GM23338 (cell line): ENCODE results near the gene TAGLN. TPM values are rescaled to one million over a fixed set of nuclear protein-coding genes. Genes with fewer than 3 reads are reported as not detected.

Source experiments
- ATAC-seq: fragments of 200-7000 bp; cut with Tn5 transposase; 3 replicates; pipeline ENCODE4 v1.9.1; 2020
- DNase-seq: peaks from one replicate; pipeline ENCODE4 v3.0.0-alpha.2; 2015; ENCODE audit warnings: low spot score
- H2AFZ ChIP-seq: fragments of 200-600 bp; sonication (generic); 2 replicates; pipeline ENCODE4 v1.8.0; 2016; ENCODE audit warnings: antibody characterized with exemption, mild to moderate bottlenecking, moderate library complexity
- H3F3A ChIP-seq: fragments of 200-600 bp; sonication (generic); replicated peaks from 2 replicates; pipeline ENCODE4 v1.8.0; 2017; ENCODE audit warnings: antibody characterized with exemption, mixed run types, low read depth
- H3K27ac ChIP-seq: fragments of 200-600 bp; sonication (generic); 2 replicates; pipeline ENCODE4 v1.6.1; 2016; ENCODE audit warnings: low read depth
- H3K27me3 ChIP-seq: fragments of 200-600 bp; sonication (generic); 2 replicates; pipeline ENCODE4 v1.8.0; 2016; ENCODE audit warnings: mild to moderate bottlenecking, mixed run types, moderate library complexity; ENCODE audit not compliant: insufficient read depth
- H3K36me3 ChIP-seq: fragments of 200-600 bp; sonication (generic); 2 replicates; pipeline ENCODE4 v1.8.0; 2016; ENCODE audit warnings: mild to moderate bottlenecking; ENCODE audit not compliant: insufficient read depth
- H3K4me1 ChIP-seq: fragments of 200-600 bp; sonication (generic); 2 replicates; pipeline ENCODE4 v1.8.0; 2016; ENCODE audit warnings: mild to moderate bottlenecking, moderate library complexity; ENCODE audit not compliant: insufficient read depth
- H3K4me2 ChIP-seq: fragments of 200-600 bp; sonication (generic); 2 replicates; pipeline ENCODE4 v1.7.1; 2017; ENCODE audit warnings: mixed run types
- H3K4me3 ChIP-seq: fragments of 200-600 bp; sonication (generic); 2 replicates; pipeline ENCODE4 v1.6.1; 2016; ENCODE audit warnings: mixed run types
- H3K79me2 ChIP-seq: fragments of 200-600 bp; sonication (generic); replicated peaks from 2 replicates; pipeline ENCODE4 v1.8.0; 2017; ENCODE audit warnings: mild to moderate bottlenecking; ENCODE audit not compliant: insufficient read depth
- H3K9me2 ChIP-seq: fragments of 200-600 bp; sonication (generic); 2 replicates; pipeline ENCODE4 v1.8.0; 2017; ENCODE audit not compliant: insufficient read depth
- H4K20me1 ChIP-seq: fragments of 200-600 bp; sonication (generic); replicated peaks from 2 replicates; pipeline ENCODE4 v1.8.0; 2017; ENCODE audit warnings: mild to moderate bottlenecking; ENCODE audit not compliant: insufficient read depth
- H3K27ac Mint-ChIP-seq: 2 replicates; pipeline ENCODE4 v1.8.0; 2020; ENCODE audit warnings: inconsistent platforms, mild to moderate bottlenecking, moderate library complexity, mixed read lengths
- H3K27me3 Mint-ChIP-seq: 3 replicates; pipeline ENCODE4 v1.8.0; 2022; ENCODE audit warnings: low read depth, mild to moderate bottlenecking, moderate library complexity, mixed read lengths, inconsistent platforms; ENCODE audit not compliant: insufficient read depth, poor library complexity
- H3K36me3 Mint-ChIP-seq: 3 replicates; pipeline ENCODE4 v1.8.0; 2021; ENCODE audit warnings: low read depth, mild to moderate bottlenecking, inconsistent platforms, moderate library complexity, mixed read lengths
- H3K4me1 Mint-ChIP-seq: 3 replicates; pipeline ENCODE4 v1.8.0; 2020; ENCODE audit warnings: mild to moderate bottlenecking, inconsistent platforms, mixed read lengths
- H3K4me3 Mint-ChIP-seq: 3 replicates; pipeline ENCODE4 v1.8.0; 2021; ENCODE audit warnings: moderate library complexity, mild to moderate bottlenecking, inconsistent platforms, mixed read lengths
- H3K9me3 Mint-ChIP-seq: 3 replicates; pipeline ENCODE4 v1.8.0; 2020; ENCODE audit warnings: moderate library complexity, mild to moderate bottlenecking, inconsistent platforms, mixed read lengths
- CREB1 ChIP-seq: fragments of 250-450 bp; sonication (Bioruptor Pico); IDR thresholded peaks from 2 replicates; pipeline ENCODE4 v1.5.0; 2020; ENCODE audit warnings: low read depth, mild to moderate bottlenecking, moderate library complexity
- EZH2 ChIP-seq: fragments of 200-600 bp; sonication (generic); IDR thresholded peaks from one replicate; pipeline ENCODE4 v1.8.0; 2017; ENCODE audit warnings: antibody characterized with exemption, mild to moderate bottlenecking, low read depth; ENCODE audit not compliant: unreplicated experiment
- EZH2phosphoT487 ChIP-seq: fragments of 200-600 bp; sonication (generic); IDR thresholded peaks from one replicate; pipeline ENCODE4 v1.8.1; 2018; ENCODE audit warnings: antibody characterized with exemption; ENCODE audit not compliant: unreplicated experiment
- JUNB ChIP-seq: IDR thresholded peaks from one replicate; pipeline ENCODE4 v1.6.1; 2016; ENCODE audit warnings: antibody characterized with exemption; ENCODE audit not compliant: unreplicated experiment
- POLR2AphosphoS5 ChIP-seq: IDR thresholded peaks from 2 replicates; pipeline ENCODE4 v1.6.1; 2016; ENCODE audit warnings: antibody characterized with exemption, low read depth
- ZNF114 ChIP-seq: fragments of 250-450 bp; sonication (Bioruptor Pico); IDR thresholded peaks from 2 replicates; pipeline ENCODE4 v1.5.0; 2020; ENCODE audit warnings: mild to moderate bottlenecking, moderate library complexity
- polyA plus RNA-seq: library from polyadenylated mRNA; unstranded; fragments of >200 nt; fragmentation: Nextera tagmentation; extraction: Ambion mirVana; gene quantifications from 2 replicates; pipeline ENCODE4 v1.2.1, GENCODE V29; 2016
- total RNA-seq: library from RNA; depleted of rRNA; stranded (reverse); fragments of >200 nt; shearing (Covaris generic); gene quantifications from 2 replicates; pipeline ENCODE4 v1.2.3, GENCODE V29; 2014
- TF ChIP-seq, protein P1 (sequence below), 2 experiments: fragments of 200-600 bp in 1 of 2; sonication (generic) in 1 of 2; conservative IDR thresholded peaks; 2 replicates each; pipeline versions ENCODE4 v1.5.1 to v1.6.1; 2016 to 2017; ENCODE audit warnings: antibody characterized with exemption in 2 of 2, low read depth in 2 of 2, mild to moderate bottlenecking in 2 of 2, moderate library complexity in 1 of 2
- TF ChIP-seq, protein P2 (sequence below): IDR thresholded peaks from 2 replicates; pipeline ENCODE4 v1.6.1; 2016; ENCODE audit warnings: antibody characterized with exemption
- TF ChIP-seq, protein P3 (sequence below): IDR thresholded peaks from one replicate; pipeline ENCODE4 v1.6.1; 2018; ENCODE audit warnings: antibody characterized with exemption; ENCODE audit not compliant: unreplicated experiment

TAGLN gene
- total and polyA plus RNA-seq, 2 experiments from 2014 or later = 86.8 to 130 TPM

DNA sequence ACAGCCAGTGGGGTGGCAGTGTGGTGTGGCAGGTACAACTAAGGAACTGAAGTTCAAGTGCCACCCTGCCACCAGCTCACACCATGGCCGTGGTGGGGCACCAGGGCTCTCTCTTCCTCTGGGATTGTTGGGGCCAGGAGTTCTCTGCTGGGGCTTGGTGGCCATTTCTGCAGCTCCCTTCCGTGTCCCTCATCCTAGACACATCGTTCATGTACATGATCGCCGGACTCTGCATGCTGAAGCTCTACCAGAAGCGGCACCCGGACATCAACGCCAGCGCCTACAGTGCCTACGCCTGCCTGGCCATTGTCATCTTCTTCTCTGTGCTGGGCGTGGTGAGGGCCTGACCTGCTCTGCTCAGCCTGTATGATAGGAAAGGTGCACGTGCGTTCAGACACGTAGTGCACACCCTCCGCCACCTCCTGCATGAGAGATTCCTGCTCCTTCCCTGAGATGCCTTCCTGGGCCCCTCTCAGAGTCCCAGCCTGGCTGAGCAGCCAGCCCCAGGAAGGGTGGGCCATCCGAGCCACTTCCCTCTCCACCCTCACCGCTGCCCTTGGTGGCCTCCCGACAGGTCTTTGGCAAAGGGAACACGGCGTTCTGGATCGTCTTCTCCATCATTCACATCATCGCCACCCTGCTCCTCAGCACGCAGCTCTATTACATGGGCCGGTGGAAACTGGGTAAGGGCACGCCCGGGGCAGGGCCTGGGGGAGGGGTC is 7.3 kb upstream of the TAGLN start:
- H3K9me2 ChIP-seq = no peaks in the 10 kb centered on the region
- H3K36me3 ChIP-seq = no peaks in the 10 kb centered on the region
- DNase-seq (no peak), ATAC-seq (no peak)
- Mint-ChIP-seq H3K27ac (no peak overlapping the region), H3K36me3 (peaks cover 4% of the 10 kb centered on the region; the same call in 2 of the 3 replicates), H3K4me1 (no peaks in the 10 kb centered on the region; the same call in 2 of the 3 replicates), H3K27me3 (peaks cover 11% of the 10 kb centered on the region), H3K9me3 (no peaks in the 10 kb centered on the region), H3K4me3 (no peak overlapping the region)
- H3F3A ChIP-seq = no peaks in the 10 kb centered on the region
- no peaks in the 10 kb centered on the region for H3K27me3 ChIP-seq
- no peaks in the 10 kb centered on the region for H4K20me1 ChIP-seq
- no peak overlapping the region for H3K27ac ChIP-seq
- no peaks in the 10 kb centered on the region for H3K79me2 ChIP-seq
- no peaks in the 10 kb centered on the region for H3K4me1 ChIP-seq
- TF ChIP-seq, protein P1, sequence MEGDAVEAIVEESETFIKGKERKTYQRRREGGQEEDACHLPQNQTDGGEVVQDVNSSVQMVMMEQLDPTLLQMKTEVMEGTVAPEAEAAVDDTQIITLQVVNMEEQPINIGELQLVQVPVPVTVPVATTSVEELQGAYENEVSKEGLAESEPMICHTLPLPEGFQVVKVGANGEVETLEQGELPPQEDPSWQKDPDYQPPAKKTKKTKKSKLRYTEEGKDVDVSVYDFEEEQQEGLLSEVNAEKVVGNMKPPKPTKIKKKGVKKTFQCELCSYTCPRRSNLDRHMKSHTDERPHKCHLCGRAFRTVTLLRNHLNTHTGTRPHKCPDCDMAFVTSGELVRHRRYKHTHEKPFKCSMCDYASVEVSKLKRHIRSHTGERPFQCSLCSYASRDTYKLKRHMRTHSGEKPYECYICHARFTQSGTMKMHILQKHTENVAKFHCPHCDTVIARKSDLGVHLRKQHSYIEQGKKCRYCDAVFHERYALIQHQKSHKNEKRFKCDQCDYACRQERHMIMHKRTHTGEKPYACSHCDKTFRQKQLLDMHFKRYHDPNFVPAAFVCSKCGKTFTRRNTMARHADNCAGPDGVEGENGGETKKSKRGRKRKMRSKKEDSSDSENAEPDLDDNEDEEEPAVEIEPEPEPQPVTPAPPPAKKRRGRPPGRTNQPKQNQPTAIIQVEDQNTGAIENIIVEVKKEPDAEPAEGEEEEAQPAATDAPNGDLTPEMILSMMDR (conservative IDR thresholded peaks at IDR 0.05; ENCODE audit: low read depth in 2 of 2) = no peak
- TF ChIP-seq, protein P2, sequence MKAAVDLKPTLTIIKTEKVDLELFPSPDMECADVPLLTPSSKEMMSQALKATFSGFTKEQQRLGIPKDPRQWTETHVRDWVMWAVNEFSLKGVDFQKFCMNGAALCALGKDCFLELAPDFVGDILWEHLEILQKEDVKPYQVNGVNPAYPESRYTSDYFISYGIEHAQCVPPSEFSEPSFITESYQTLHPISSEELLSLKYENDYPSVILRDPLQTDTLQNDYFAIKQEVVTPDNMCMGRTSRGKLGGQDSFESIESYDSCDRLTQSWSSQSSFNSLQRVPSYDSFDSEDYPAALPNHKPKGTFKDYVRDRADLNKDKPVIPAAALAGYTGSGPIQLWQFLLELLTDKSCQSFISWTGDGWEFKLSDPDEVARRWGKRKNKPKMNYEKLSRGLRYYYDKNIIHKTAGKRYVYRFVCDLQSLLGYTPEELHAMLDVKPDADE = no peak
- TF ChIP-seq, protein P3, sequence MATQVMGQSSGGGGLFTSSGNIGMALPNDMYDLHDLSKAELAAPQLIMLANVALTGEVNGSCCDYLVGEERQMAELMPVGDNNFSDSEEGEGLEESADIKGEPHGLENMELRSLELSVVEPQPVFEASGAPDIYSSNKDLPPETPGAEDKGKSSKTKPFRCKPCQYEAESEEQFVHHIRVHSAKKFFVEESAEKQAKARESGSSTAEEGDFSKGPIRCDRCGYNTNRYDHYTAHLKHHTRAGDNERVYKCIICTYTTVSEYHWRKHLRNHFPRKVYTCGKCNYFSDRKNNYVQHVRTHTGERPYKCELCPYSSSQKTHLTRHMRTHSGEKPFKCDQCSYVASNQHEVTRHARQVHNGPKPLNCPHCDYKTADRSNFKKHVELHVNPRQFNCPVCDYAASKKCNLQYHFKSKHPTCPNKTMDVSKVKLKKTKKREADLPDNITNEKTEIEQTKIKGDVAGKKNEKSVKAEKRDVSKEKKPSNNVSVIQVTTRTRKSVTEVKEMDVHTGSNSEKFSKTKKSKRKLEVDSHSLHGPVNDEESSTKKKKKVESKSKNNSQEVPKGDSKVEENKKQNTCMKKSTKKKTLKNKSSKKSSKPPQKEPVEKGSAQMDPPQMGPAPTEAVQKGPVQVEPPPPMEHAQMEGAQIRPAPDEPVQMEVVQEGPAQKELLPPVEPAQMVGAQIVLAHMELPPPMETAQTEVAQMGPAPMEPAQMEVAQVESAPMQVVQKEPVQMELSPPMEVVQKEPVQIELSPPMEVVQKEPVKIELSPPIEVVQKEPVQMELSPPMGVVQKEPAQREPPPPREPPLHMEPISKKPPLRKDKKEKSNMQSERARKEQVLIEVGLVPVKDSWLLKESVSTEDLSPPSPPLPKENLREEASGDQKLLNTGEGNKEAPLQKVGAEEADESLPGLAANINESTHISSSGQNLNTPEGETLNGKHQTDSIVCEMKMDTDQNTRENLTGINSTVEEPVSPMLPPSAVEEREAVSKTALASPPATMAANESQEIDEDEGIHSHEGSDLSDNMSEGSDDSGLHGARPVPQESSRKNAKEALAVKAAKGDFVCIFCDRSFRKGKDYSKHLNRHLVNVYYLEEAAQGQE = no peak
- TF ChIP-seq JUNB (no peak), CREB1 (CRISPR knock-in tag) (no peak)
- no peak overlapping the region for H3K4me2 ChIP-seq
- no peak overlapping the region for H3K4me3 ChIP-seq
- no peak overlapping the region for H2AFZ ChIP-seq

DNA sequence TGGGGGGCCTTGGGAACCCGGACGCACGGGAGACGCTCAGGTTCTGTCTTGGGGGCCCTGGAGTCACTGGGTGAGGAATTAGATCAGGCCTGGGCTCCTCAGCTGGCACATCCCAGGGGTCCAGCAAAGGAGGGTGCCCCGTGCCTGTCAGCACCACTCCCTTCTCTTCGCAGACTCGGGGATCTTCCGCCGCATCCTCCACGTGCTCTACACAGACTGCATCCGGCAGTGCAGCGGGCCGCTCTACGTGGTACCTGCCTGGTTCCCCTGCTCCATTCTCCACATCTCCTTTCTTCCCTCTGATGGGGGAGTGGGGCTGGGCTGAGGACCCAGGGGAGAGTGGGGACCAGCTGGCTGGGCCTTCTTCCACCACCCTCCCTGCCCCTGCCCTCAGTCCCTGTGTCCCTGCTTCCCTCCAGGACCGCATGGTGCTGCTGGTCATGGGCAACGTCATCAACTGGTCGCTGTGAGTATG is 6.7 kb upstream of the TAGLN start:
- Mint-ChIP-seq H3K9me3 (no peaks in the 10 kb centered on the region), H3K27ac (no peak overlapping the region), H3K4me1 (peaks cover 3% of the 10 kb centered on the region), H3K4me3 (no peak overlapping the region), H3K27me3 (peaks cover 11% of the 10 kb centered on the region), H3K36me3 (peaks cover 5% of the 10 kb centered on the region; the same call in 2 of the 3 replicates)
- DNase-seq = no peak
- Histone ChIP-seq H3K27me3 (no peaks in the 10 kb centered on the region), H2AFZ (no peak overlapping the region), H3K27ac (no peak overlapping the region), H3K79me2 (no peaks in the 10 kb centered on the region), H3K4me1 (0 out of 2 replicates have a peak, but pooled peaks cover under 1% of the 10 kb centered on the region), H3K36me3 (no peaks in the 10 kb centered on the region), H3F3A (peaks cover under 1% of the 10 kb centered on the region; the same call in 1 of the 2 replicates), H3K4me3 (no peak overlapping the region), H4K20me1 (no peaks in the 10 kb centered on the region), H3K4me2 (no peak overlapping the region), H3K9me2 (no peaks in the 10 kb centered on the region)
- no peak for ATAC-seq
- TF ChIP-seq CREB1 (CRISPR knock-in tag) = no peak
- no peak for TF ChIP-seq EZH2phosphoT487
- TF ChIP-seq POLR2AphosphoS5 = no peak
- TF ChIP-seq, protein P1 (conservative IDR thresholded peaks at IDR 0.05; ENCODE audit: low read depth in 2 of 2) = no peak
- TF ChIP-seq, protein P3 = no peak
- no peak for TF ChIP-seq ZNF114
- TF ChIP-seq EZH2 = no peak
- no peak for TF ChIP-seq JUNB
